HepG2 (cell line): Measurements from ENCODE around the gene SPPL3. TPM values are rescaled to one million over a fixed set of nuclear protein-coding genes. Genes with fewer than 3 reads are reported as not detected.

ENCODE experiments used
- ATAC-seq: fragments of 200-7000 bp; cut with Tn5 transposase; 3 replicates; pipeline ENCODE4 v1.9.1; 2020; ENCODE audit warnings: mild to moderate bottlenecking, moderate library complexity
- BruUV-seq: library from RNA; stranded (reverse); fragments of 400-500 nt; replicated peaks from 2 replicates; lab custom pipeline; 2021; lab: Mats Ljungman, UMichigan
- CTCF ChIA-PET: fragments of 300-600 bp; formaldehyde crosslinking; extraction: SDS; loops from one replicate; lab custom pipeline; 2021; ENCODE audit warnings: low total read pairs, inconsistent platforms, low intra/inter-chr PET ratio; lab: Yijun Ruan, JAX
- POLR2A ChIA-PET: fragments of 350-600 bp; sonication (Branson Sonifier 250); formaldehyde crosslinking; loops from one replicate; lab custom pipeline; 2020; ENCODE audit warnings: antibody characterized with exemption, inconsistent platforms; lab: Yijun Ruan, JAX
- DNase-seq: peaks from one replicate; pipeline ENCODE4 v3.0.0-alpha.2; 2015; ENCODE audit warnings: low spot score
- FAIRE-seq: peaks from 3 replicates; lab custom pipeline; 2011; peaks lifted over from hg19 to GRCh38; lab: Jason Lieb, UNC
- H2AFZ ChIP-seq: one replicate; pipeline ENCODE4 v1.6.1; 2011; ENCODE audit warnings: low read length, inconsistent platforms
- H3K27ac ChIP-seq: fragments of 300-600 bp; 3 replicates; pipeline ENCODE4 v1.8.0; 2011; ENCODE audit warnings: mixed run types, mild to moderate bottlenecking, mixed read lengths, low read length, inconsistent platforms; ENCODE audit not compliant: insufficient read depth; ENCODE audit errors: extremely low read length
- H3K27me3 ChIP-seq, 2 experiments: fragments of 200-600 bp in 1 of 2; 2 replicates in 1 of 2; 3 replicates in 1 of 2; pipeline versions ENCODE4 v1.6.0 to v1.8.0; 2011; ENCODE audit warnings: low read length in 2 of 2, mild to moderate bottlenecking in 2 of 2, moderate library complexity in 2 of 2, inconsistent platforms in 1 of 2; ENCODE audit not compliant: insufficient read depth in 2 of 2, control insufficient read depth in 1 of 2
- H3K36me3 ChIP-seq, 2 experiments: fragments of 200-600 bp in 1 of 2; replicated peaks in 1 of 2; 2 replicates in 1 of 2; 3 replicates in 1 of 2; pipeline versions ENCODE4 v1.5.1 to v1.8.0; 2011; ENCODE audit warnings: low read length in 2 of 2, inconsistent platforms in 1 of 2; ENCODE audit not compliant: insufficient read depth in 2 of 2, control insufficient read depth in 1 of 2
- H3K4me1 ChIP-seq: 2 replicates; pipeline ENCODE4 v1.5.1; 2012; ENCODE audit warnings: low read length, inconsistent platforms; ENCODE audit not compliant: insufficient read depth
- H3K4me2 ChIP-seq: 2 replicates; pipeline ENCODE4 v1.6.0; 2011; ENCODE audit warnings: low read depth, low read length, inconsistent platforms
- H3K4me3 ChIP-seq, 3 experiments: fragments of 200-600 bp in 1 of 3; sonication (generic), shearing (Covaris generic) in 1 of 3; replicated peaks in 1 of 3; 2 replicates each; pipeline ENCODE4 v1.5.1; 2011 to 2016; ENCODE audit warnings: low read length in 3 of 3, inconsistent platforms in 2 of 3, low read depth in 2 of 3, mild to moderate bottlenecking in 2 of 3, control low read depth in 1 of 3, mixed read lengths in 1 of 3; ENCODE audit not compliant: insufficient read depth in 1 of 3
- H3K79me2 ChIP-seq: one replicate; pipeline ENCODE4 v1.6.1; 2011; ENCODE audit warnings: low read length, inconsistent platforms; ENCODE audit not compliant: insufficient read depth
- H3K9ac ChIP-seq: 2 replicates; pipeline ENCODE4 v1.6.0; 2011; ENCODE audit warnings: mild to moderate bottlenecking, low read depth, low read length, inconsistent platforms; ENCODE audit not compliant: insufficient read depth
- H3K9me3 ChIP-seq: 2 replicates; pipeline ENCODE4 v1.5.1; 2012; ENCODE audit warnings: mild to moderate bottlenecking, low read length
- H4K20me1 ChIP-seq: 2 replicates; pipeline ENCODE4 v1.6.0; 2011; ENCODE audit warnings: inconsistent platforms, mild to moderate bottlenecking, low read length, moderate library complexity; ENCODE audit not compliant: insufficient read depth
- CCDC6 ChIP-seq: sonication (generic); formaldehyde crosslinking; IDR thresholded peaks from 2 replicates; pipeline ENCODE4 v1.8.1; 2022; ENCODE audit warnings: mild to moderate bottlenecking, missing genetic modification reagents, moderate library complexity
- DMAP1 ChIP-seq: IDR thresholded peaks from 2 replicates; pipeline ENCODE4 v1.6.1; 2016
- DRAP1 ChIP-seq: IDR thresholded peaks from 2 replicates; pipeline ENCODE4 v1.6.1; 2016; ENCODE audit warnings: missing genetic modification reagents, missing compliant biosample characterization
- E2F2 ChIP-seq: sonication (generic); formaldehyde crosslinking; IDR thresholded peaks from 2 replicates; pipeline ENCODE4 v1.4.0; 2020; ENCODE audit warnings: missing genetic modification reagents, borderline replicate concordance
- HIVEP1 ChIP-seq: sonication (generic); formaldehyde crosslinking; IDR thresholded peaks from 2 replicates; pipeline ENCODE4 v1.4.0; 2020; ENCODE audit warnings: mild to moderate bottlenecking, missing genetic modification reagents
- HNF4A ChIP-seq: sonication (generic); formaldehyde crosslinking; IDR thresholded peaks from 2 replicates; pipeline ENCODE4 v1.4.0; 2020; ENCODE audit warnings: missing genetic modification reagents
- HNRNPUL1 ChIP-seq: fragments of 200-400 bp; formaldehyde crosslinking; IDR thresholded peaks from 2 replicates; pipeline ENCODE4 v1.6.1; 2017; ENCODE audit warnings: low read depth, mild to moderate bottlenecking, low read length, moderate library complexity
- IRF2 ChIP-seq: IDR thresholded peaks from 2 replicates; pipeline ENCODE4 v1.6.1; 2018; ENCODE audit warnings: missing genetic modification reagents, missing compliant biosample characterization
- KDM3A ChIP-seq: IDR thresholded peaks from 2 replicates; pipeline ENCODE4 v1.6.1; 2018; ENCODE audit warnings: low read depth, missing compliant biosample characterization
- MTA1 ChIP-seq: sonication (generic); formaldehyde crosslinking; IDR thresholded peaks from 2 replicates; pipeline ENCODE4 v1.4.0; 2020; ENCODE audit warnings: missing genetic modification reagents, mild to moderate bottlenecking, borderline replicate concordance
- RARA ChIP-seq: IDR thresholded peaks from 2 replicates; pipeline ENCODE4 v1.6.1; 2016; ENCODE audit warnings: missing genetic modification reagents, missing compliant biosample characterization
- TCF12 ChIP-seq, 2 experiments: fragments of 450-650 bp in 1 of 2; sonication (generic) in 1 of 2; formaldehyde crosslinking in 1 of 2; IDR thresholded peaks; 2 replicates each; pipeline versions ENCODE4 v1.6.1 to v1.8.0; 2017 to 2022; ENCODE audit warnings: antibody characterized with exemption in 1 of 2, mild to moderate bottlenecking in 1 of 2, missing genetic modification reagents in 1 of 2, moderate library complexity in 1 of 2
- ZBTB10 ChIP-seq: sonication (generic); formaldehyde crosslinking; IDR thresholded peaks from 2 replicates; pipeline ENCODE4 v1.4.0; 2020; ENCODE audit warnings: missing genetic modification reagents, borderline replicate concordance
- ZNF17 ChIP-seq: sonication (generic); formaldehyde crosslinking; IDR thresholded peaks from 2 replicates; pipeline ENCODE4 v1.5.0; 2020; ENCODE audit warnings: mild to moderate bottlenecking, missing genetic modification reagents
- ZNF225 ChIP-seq: sonication (generic); formaldehyde crosslinking; IDR thresholded peaks from 2 replicates; pipeline ENCODE4 v1.4.0; 2020; ENCODE audit warnings: mild to moderate bottlenecking, missing genetic modification reagents
- ZNF253 ChIP-seq: sonication (generic); formaldehyde crosslinking; IDR thresholded peaks from 2 replicates; pipeline ENCODE4 v1.8.0; 2022; ENCODE audit warnings: mild to moderate bottlenecking, missing genetic modification reagents, borderline replicate concordance
- ZNF256 ChIP-seq: sonication (generic); formaldehyde crosslinking; conservative IDR thresholded peaks from 2 replicates; pipeline ENCODE4 v1.4.0; 2020; ENCODE audit warnings: missing genetic modification reagents
- ZNF430 ChIP-seq: sonication (generic); formaldehyde crosslinking; IDR thresholded peaks from 2 replicates; pipeline ENCODE4 v1.9.0; 2021; ENCODE audit warnings: mild to moderate bottlenecking, missing genetic modification reagents
- ZNF598 ChIP-seq: sonication (generic); formaldehyde crosslinking; IDR thresholded peaks from 2 replicates; pipeline ENCODE4 v1.5.1; 2020; ENCODE audit warnings: mild to moderate bottlenecking, missing genetic modification reagents, borderline replicate concordance
- ZNF703 ChIP-seq: sonication (generic); formaldehyde crosslinking; IDR thresholded peaks from 2 replicates; pipeline ENCODE4 v1.5.1; 2020; ENCODE audit warnings: missing genetic modification reagents, mild to moderate bottlenecking, moderate library complexity, borderline replicate concordance
- ZNF713 ChIP-seq: sonication (generic); formaldehyde crosslinking; IDR thresholded peaks from 2 replicates; pipeline ENCODE4 v1.4.0; 2020; ENCODE audit warnings: mild to moderate bottlenecking, missing genetic modification reagents
- WGBS: methylation state at CpG from one replicate; pipeline ENCODE4 v1.1.6; 2017; ENCODE audit warnings: low lambda C conversion rate; 5-methylcytosine and 5-hydroxymethylcytosine counted together
- in situ Hi-C: cut with HindIII; loops from 2 replicates; pipeline ENCODE4 v1.10.0; 2017; ENCODE audit warnings: low pct_unique_long_range_greater_than_20kb; ENCODE audit not compliant: extremely low pct_ligation_motif_present
- intact Hi-C: fragments of 100-400 bp; cut with micrococcal nuclease; formaldehyde crosslinking; loops from one replicate; pipeline ENCODE4 v1.10.0; 2022; ENCODE audit not compliant: unreplicated experiment
- polyA plus RNA-seq, 8 experiments: library from polyadenylated mRNA; depleted of rRNA in 3 of 8; stranded (reverse) in 7 of 8; unstranded in 1 of 8; fragments of >200 nt; fragmentation: Illumina TruSeq in 4 of 8; extraction: Trizol in 4 of 8; gene quantifications; 2 replicates each; pipeline versions ENCODE4 v1.2.1 to v1.2.3, GENCODE V29; 2011 to 2016; ENCODE audit warnings: low read depth in 4 of 8, missing spikeins in 1 of 8, mixed read lengths in 1 of 8; ENCODE audit not compliant: insufficient read depth in 1 of 8
- total RNA-seq, 5 experiments: library from RNA; depleted of rRNA; stranded (reverse); fragments of >200 nt; fragmentation: Illumina TruSeq; extraction: Trizol; gene quantifications; 2 replicates each; pipeline ENCODE4 v1.2.3, GENCODE V29; 2016; ENCODE audit warnings: low read depth in 1 of 5

SPPL3 gene
- total and polyA plus RNA-seq, 2 of the 13 experiments (the other 11 are each of a cell fraction or from before 2014, with no cell fraction given) = 8.9 to 9.1 TPM

- ATAC-seq = peak; percentile 59
- Histone ChIP-seq H3K4me1 (peaks cover 53% of the 10 kb centered on the region), H3K79me2 (peaks cover 41% of the 10 kb centered on the region), H4K20me1 (peaks cover 14% of the 10 kb centered on the region), H3K9me3 (no peaks in the 10 kb centered on the region), H3K27me3 (no peaks in the 10 kb centered on the region; a peak in 1 of 5 replicates), H2AFZ (no peak overlapping the region), H3K9ac (peak overlapping the region; percentile 81), H3K27ac (peak overlapping the region; percentile 74), H3K36me3 (peaks cover 0 to 6% of the 10 kb centered on the region in 2 experiments; a peak in 1 of 5 replicates), H3K4me2 (peak overlapping the region; percentile 82), H3K4me3 (peak overlapping the region; percentile 96 to 98 (median 97))
- peak; percentile 39 for DNase-seq
- intact Hi-C loops = loop anchor here (10.0 kb wide), 1 partner anchor 71 kb away; the partner anchor contains the start of gene HNF1A
- POLR2A ChIA-PET = interaction anchor here (0.9 to 1.4 kb wide), 3 partner anchors 74 to 77 kb away, joined by 4 to 5 read pairs (median 4); partner anchors contain the start of gene HNF1A
- 2% methylated on average over 31 of the region's 85 CpGs for WGBS
- FAIRE-seq = no peak
- CTCF ChIA-PET = no interaction called here
- BruUV-seq = no TSS peak
- in situ Hi-C loops = no loop called here
- TF ChIP-seq ZBTB10 (CRISPR knock-in tag) (no peak; the same call in 1 of the 2 replicates), ZNF256 (CRISPR knock-in tag) (no peak), ZNF703 (CRISPR knock-in tag) (no peak), DMAP1 (peak; percentile 38; the same call in 1 of the 2 replicates), HNF4A (no peak), MTA1 (CRISPR knock-in tag) (no peak), ZNF713 (no peak), HIVEP1 (peak; percentile 78), DRAP1 (CRISPR knock-in tag) (0 out of 2 replicates have a peak, but pooled peaks have one; percentile 20), ZNF598 (CRISPR knock-in tag) (no peak), ZNF253 (CRISPR knock-in tag) (no peak), CCDC6 (CRISPR knock-in tag) (no peak), IRF2 (CRISPR knock-in tag) (no peak), ZNF17 (CRISPR knock-in tag) (no peak), E2F2 (no peak), RARA (CRISPR knock-in tag) (peak; percentile 38), KDM3A (CRISPR knock-in tag) (no peak), ZNF430 (no peak), TCF12 (IDR thresholded peaks at IDR 0.05) (no peak), TCF12 (CRISPR knock-in tag; IDR thresholded peaks at IDR 0.05) (peak; percentile 64; the same call in 1 of the 2 replicates), ZNF225 (no peak), HNRNPUL1 (no peak)
These were observed 554 bp downstream of the SPPL3 start for GRCh38 chr12:120903412-120904196.
